Activated CD8-positive, alpha-beta T cell treated with anti-CD3 and anti-CD28 coated beads for 36 hours (primary cell): ENCODE measurements around the gene ATXN1. TPM values are rescaled to one million over a fixed set of nuclear protein-coding genes. Genes with fewer than 3 reads are reported as not detected.

Experiments
- ATAC-seq: fragments of 200-7000 bp; cut with Tn5 transposase; one replicate; pipeline ENCODE4 v1.10.0; 2021; ENCODE audit warnings: mild to moderate bottlenecking, moderate library complexity
- CTCF ChIA-PET: fragments of 350-600 bp; sonication (Branson Sonifier 250); formaldehyde crosslinking; loops from one replicate; lab custom pipeline; 2021; ENCODE audit warnings: antibody characterized with exemption; lab: Charles Lee
- POLR2A ChIA-PET: fragments of 350-600 bp; sonication (Branson Sonifier 250); formaldehyde crosslinking; loops from one replicate; lab custom pipeline; 2021; ENCODE audit warnings: antibody characterized with exemption; lab: Charles Lee
- DNase-seq: peaks from one replicate; pipeline ENCODE4 v3.0.0-alpha.2; 2020
- H3K27ac Mint-ChIP-seq: one replicate; pipeline ENCODE4 v1.8.0; 2021; ENCODE audit warnings: mild to moderate bottlenecking, mixed read lengths
- H3K27me3 Mint-ChIP-seq: one replicate; pipeline ENCODE4 v1.8.0; 2021; ENCODE audit warnings: mixed read lengths
- H3K36me3 Mint-ChIP-seq: one replicate; pipeline ENCODE4 v1.8.0; 2021; ENCODE audit warnings: low read depth, mixed read lengths
- H3K4me1 Mint-ChIP-seq: one replicate; pipeline ENCODE4 v1.8.0; 2021; ENCODE audit warnings: low read depth, mixed read lengths
- H3K4me3 Mint-ChIP-seq: one replicate; pipeline ENCODE4 v1.8.0; 2021; ENCODE audit warnings: mild to moderate bottlenecking, moderate library complexity, mixed read lengths
- H3K9me3 Mint-ChIP-seq: one replicate; pipeline ENCODE4 v1.8.0; 2021; ENCODE audit warnings: mixed read lengths
- intact Hi-C: fragments of 100-400 bp; cut with micrococcal nuclease; formaldehyde crosslinking; loops from one replicate; pipeline ENCODE4 v1.10.0; 2022
- total RNA-seq, 2 experiments: library from RNA; stranded (reverse); gene quantifications; one replicate each; pipeline ENCODE4 v1.2.3, GENCODE V29; 2021
- TF ChIP-seq, protein P1 (sequence below): fragments of 200-600 bp; IDR thresholded peaks from one replicate; pipeline ENCODE4 v1.8.0; 2022; ENCODE audit warnings: antibody characterized with exemption, mild to moderate bottlenecking

Gene ATXN1
- total RNA-seq, 2 experiments from 2014 or later: 35.4 to 40.8 TPM

DNA sequence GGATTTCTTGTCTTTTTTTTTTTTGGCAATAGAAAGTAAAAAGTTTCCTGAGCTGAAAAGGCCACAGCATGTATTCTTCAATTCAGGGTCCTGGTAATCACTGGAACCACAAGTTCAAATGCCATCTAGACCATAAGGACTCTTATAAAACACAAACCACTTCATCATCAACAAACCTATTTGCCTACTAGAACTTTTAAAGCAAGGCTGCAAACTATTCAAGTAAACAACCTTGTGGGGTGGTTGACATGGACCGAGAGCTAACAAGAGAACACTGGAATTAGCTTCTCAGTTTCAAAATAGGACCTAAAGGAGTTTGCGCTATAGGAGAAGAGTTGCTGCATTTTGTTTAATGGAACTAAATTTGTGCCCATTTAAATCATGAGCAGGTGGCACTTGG is 215.9 kb downstream of the ATXN1 start:
- H3K27ac Mint-ChIP-seq: no peak overlapping the region
- intact Hi-C loops: no loop called here
- POLR2A ChIA-PET: no interaction called here
- no peak overlapping the region for H3K4me3 Mint-ChIP-seq
- peaks cover 17% of the 10 kb centered on the region for H3K36me3 Mint-ChIP-seq
- peaks cover 24% of the 10 kb centered on the region for H3K4me1 Mint-ChIP-seq
- CTCF ChIA-PET: interaction anchor here (1.1 to 1.4 kb wide), 2 partner anchors 20 to 31 kb away, joined by 3 to 4 read pairs; no protein-coding TSS in a partner anchor
- ATAC-seq (no peak), DNase-seq (no peak)
- TF ChIP-seq, protein P1, sequence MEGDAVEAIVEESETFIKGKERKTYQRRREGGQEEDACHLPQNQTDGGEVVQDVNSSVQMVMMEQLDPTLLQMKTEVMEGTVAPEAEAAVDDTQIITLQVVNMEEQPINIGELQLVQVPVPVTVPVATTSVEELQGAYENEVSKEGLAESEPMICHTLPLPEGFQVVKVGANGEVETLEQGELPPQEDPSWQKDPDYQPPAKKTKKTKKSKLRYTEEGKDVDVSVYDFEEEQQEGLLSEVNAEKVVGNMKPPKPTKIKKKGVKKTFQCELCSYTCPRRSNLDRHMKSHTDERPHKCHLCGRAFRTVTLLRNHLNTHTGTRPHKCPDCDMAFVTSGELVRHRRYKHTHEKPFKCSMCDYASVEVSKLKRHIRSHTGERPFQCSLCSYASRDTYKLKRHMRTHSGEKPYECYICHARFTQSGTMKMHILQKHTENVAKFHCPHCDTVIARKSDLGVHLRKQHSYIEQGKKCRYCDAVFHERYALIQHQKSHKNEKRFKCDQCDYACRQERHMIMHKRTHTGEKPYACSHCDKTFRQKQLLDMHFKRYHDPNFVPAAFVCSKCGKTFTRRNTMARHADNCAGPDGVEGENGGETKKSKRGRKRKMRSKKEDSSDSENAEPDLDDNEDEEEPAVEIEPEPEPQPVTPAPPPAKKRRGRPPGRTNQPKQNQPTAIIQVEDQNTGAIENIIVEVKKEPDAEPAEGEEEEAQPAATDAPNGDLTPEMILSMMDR: no peak
- H3K9me3 Mint-ChIP-seq: no peaks in the 10 kb centered on the region
- no peaks in the 10 kb centered on the region for H3K27me3 Mint-ChIP-seq

DNA sequence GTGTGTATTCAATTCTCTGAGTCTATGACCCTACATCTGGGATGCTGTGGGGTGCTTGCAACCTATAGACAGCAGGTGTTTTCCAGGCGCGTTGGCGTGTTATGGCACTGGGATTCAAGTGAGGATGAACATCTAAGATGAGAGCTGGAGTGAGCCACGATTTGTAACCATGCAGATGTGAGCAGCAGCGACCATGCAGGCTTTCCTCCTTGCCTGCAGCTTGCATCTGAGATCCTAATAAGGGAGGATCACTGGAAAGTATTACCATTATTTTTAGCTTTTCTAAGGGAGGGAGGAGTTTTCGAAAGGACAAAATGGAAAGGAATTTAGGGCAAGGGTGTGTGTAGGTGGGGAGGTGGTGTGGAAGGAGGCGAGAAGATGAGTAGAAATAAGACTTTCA is 216.7 kb downstream of the ATXN1 start:
- TF ChIP-seq, protein P1: no peak
- H3K36me3 Mint-ChIP-seq: peaks cover 20% of the 10 kb centered on the region
- no peak overlapping the region for H3K27ac Mint-ChIP-seq
- peaks cover 30% of the 10 kb centered on the region for H3K4me1 Mint-ChIP-seq
- POLR2A ChIA-PET: no interaction called here
- H3K27me3 Mint-ChIP-seq: no peaks in the 10 kb centered on the region
- intact Hi-C loops: no loop called here
- H3K4me3 Mint-ChIP-seq: no peak overlapping the region
- CTCF ChIA-PET: interaction anchor here (1.4 kb wide), 1 partner anchor 21 kb away, joined by 3 read pairs; no protein-coding TSS in a partner anchor
- ATAC-seq (no peak), DNase-seq (no peak)
- H3K9me3 Mint-ChIP-seq: no peaks in the 10 kb centered on the region

DNA sequence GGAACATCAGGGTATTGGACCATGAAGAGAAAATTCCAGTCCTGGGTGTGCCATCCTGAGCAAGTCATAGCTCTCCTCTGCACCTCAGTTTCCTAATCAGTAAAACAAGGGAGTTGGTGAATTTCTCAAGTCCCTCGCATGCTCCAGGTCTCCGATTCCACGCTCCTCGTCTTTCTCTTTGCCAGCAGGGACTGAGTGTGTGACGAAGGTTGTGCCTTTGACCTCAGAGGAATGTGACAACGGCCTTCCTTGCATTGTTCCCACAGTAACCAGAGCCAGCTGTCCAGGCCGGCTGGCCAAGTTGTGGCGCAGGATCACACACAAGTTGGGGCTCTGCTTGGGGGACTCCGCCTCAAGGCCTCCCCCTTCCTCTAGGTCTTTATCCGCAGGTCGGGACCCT is 217.3 kb downstream of the ATXN1 start:
- Mint-ChIP-seq H3K9me3 (no peaks in the 10 kb centered on the region), H3K27me3 (no peaks in the 10 kb centered on the region), H3K4me3 (no peak overlapping the region), H3K27ac (no peak overlapping the region), H3K4me1 (peaks cover 35% of the 10 kb centered on the region), H3K36me3 (peaks cover 25% of the 10 kb centered on the region)
- intact Hi-C loops: no loop called here
- TF ChIP-seq, protein P1: no peak
- CTCF ChIA-PET: interaction anchor here (1.4 kb wide), 1 partner anchor 21 kb away, joined by 3 read pairs; no protein-coding TSS in a partner anchor
- no peak for ATAC-seq
- POLR2A ChIA-PET: no interaction called here
- DNase-seq: no peak

DNA sequence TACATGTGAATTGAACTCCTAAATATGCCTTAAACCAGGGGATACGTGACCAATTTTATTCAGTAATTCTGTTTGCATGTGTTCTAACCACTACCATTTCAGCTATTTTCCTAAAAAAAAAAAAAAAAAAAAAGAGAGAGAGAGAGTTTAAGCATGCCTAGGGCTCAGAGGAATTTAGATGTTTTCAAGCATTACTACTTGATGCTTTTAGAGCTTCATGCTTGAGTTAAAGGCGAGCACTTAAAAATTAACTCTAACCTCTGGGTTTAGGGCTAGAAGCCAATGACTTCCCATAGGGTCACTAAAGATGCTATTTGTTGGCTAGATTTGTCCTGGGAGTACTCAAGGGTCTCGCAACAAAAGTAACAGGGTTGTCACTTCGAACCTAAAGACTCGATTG is 217.7 kb downstream of the ATXN1 start:
- intact Hi-C loops: no loop called here
- TF ChIP-seq, protein P1: no peak
- ATAC-seq (no peak), DNase-seq (no peak)
- Mint-ChIP-seq H3K4me3 (no peak overlapping the region), H3K27me3 (no peaks in the 10 kb centered on the region), H3K9me3 (no peaks in the 10 kb centered on the region), H3K27ac (no peak overlapping the region), H3K4me1 (peaks cover 38% of the 10 kb centered on the region), H3K36me3 (peaks cover 27% of the 10 kb centered on the region)
- ChIA-PET CTCF (no interaction called here), POLR2A (no interaction called here)

DNA sequence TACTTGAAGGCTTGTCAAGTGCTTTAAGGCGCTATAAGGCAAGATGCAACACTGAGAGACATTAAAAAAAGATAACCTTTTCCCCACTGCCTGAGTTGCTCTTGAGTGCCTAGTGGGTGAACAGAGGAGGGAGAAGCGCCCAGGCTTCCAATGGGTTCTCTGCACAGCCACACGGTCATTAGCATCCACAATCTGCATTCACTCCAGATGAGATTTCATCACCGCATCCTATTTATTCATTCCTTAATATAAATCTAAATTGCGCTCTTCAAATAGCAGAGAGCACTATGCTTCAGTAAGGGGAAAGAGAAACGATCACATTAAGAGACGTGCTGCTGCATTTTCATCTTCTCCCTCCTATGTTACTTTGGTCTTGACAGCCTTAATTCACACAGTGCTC is 219.2 kb downstream of the ATXN1 start:
- Mint-ChIP-seq H3K36me3 (peaks cover 23% of the 10 kb centered on the region), H3K4me1 (peaks cover 34% of the 10 kb centered on the region), H3K27me3 (no peaks in the 10 kb centered on the region), H3K4me3 (no peak overlapping the region), H3K27ac (no peak overlapping the region), H3K9me3 (no peaks in the 10 kb centered on the region)
- DNase-seq (no peak), ATAC-seq (no peak)
- TF ChIP-seq, protein P1: no peak
- intact Hi-C loops: no loop called here
- ChIA-PET POLR2A (interaction anchor here (0.5 kb wide), 1 partner anchor 22 kb away, joined by 3 read pairs; no protein-coding TSS in a partner anchor), CTCF (no interaction called here)
